K562 (cell line): ENCODE measurements around the gene AKR1C3. TPM values are rescaled to one million over a fixed set of nuclear protein-coding genes. Genes with fewer than 3 reads are reported as not detected.

Experiments used
- ATAC-seq: fragments of 200-7000 bp; cut with Tn5 transposase; 3 replicates; pipeline ENCODE4 v1.9.1; 2020; ENCODE audit warnings: moderate library complexity
- BruUV-seq: library from RNA; stranded (reverse); fragments of 400-500 nt; replicated peaks from 2 replicates; lab custom pipeline; 2021; lab: Mats Ljungman, UMichigan
- CTCF ChIA-PET: fragments of 300-600 bp; formaldehyde crosslinking; extraction: SDS; loops from one replicate; lab custom pipeline; 2021; ENCODE audit warnings: low intra/inter-chr PET ratio; lab: Yijun Ruan, JAX
- POLR2A ChIA-PET: fragments of 300-600, 350-650 bp; sonication (Branson Sonifier 250); formaldehyde crosslinking; extraction: SDS; loops from one replicate; lab custom pipeline; 2021; ENCODE audit warnings: antibody characterized with exemption, inconsistent platforms; lab: Yijun Ruan, JAX
- DNase-seq, 4 experiments: peaks; one replicate each; pipeline versions ENCODE4 v3.0.0 to v3.0.0-alpha.2; 2011 to 2018; ENCODE audit warnings: low spot score in 3 of 4, mixed read lengths in 3 of 4; ENCODE audit errors: extremely low read depth in 1 of 4
- FAIRE-seq: peaks from 2 replicates; lab custom pipeline; 2011; peaks lifted over from hg19 to GRCh38; lab: Jason Lieb, UNC
- H2AFZ ChIP-seq: 2 replicates; pipeline ENCODE4 v1.6.0; 2011; ENCODE audit warnings: low read depth, low read length, control low read depth, inconsistent platforms
- H3K27ac ChIP-seq: fragments of 200-600 bp; 3 replicates; pipeline ENCODE4 v1.8.0; 2011; ENCODE audit warnings: low read depth, mild to moderate bottlenecking, control low read depth, inconsistent platforms, low read length, moderate library complexity, mixed read lengths; ENCODE audit errors: extremely low read depth
- H3K27me3 ChIP-seq, 2 experiments: fragments of 300-600 bp in 1 of 2; 2 replicates in 1 of 2; 3 replicates in 1 of 2; pipeline versions ENCODE4 v1.6.0 to v1.8.0; 2011; ENCODE audit warnings: inconsistent platforms in 2 of 2, low read length in 2 of 2, mild to moderate bottlenecking in 1 of 2, mixed read lengths in 1 of 2, moderate library complexity in 1 of 2; ENCODE audit not compliant: control insufficient read depth in 2 of 2, insufficient read depth in 2 of 2
- H3K36me3 ChIP-seq: fragments of 300-600 bp; 3 replicates; pipeline ENCODE4 v1.8.0; 2011; ENCODE audit warnings: mild to moderate bottlenecking, low read length, inconsistent platforms; ENCODE audit not compliant: control insufficient read depth, insufficient read depth
- H3K4me1 ChIP-seq, 2 experiments: fragments of 200-600 bp in 1 of 2; replicated peaks in 1 of 2; 2 replicates in 1 of 2; 3 replicates in 1 of 2; pipeline versions ENCODE4 v1.5.1 to v1.8.0; 2011; ENCODE audit warnings: inconsistent platforms in 2 of 2, low read length in 2 of 2, mild to moderate bottlenecking in 1 of 2, mixed read lengths in 1 of 2, moderate library complexity in 1 of 2; ENCODE audit not compliant: control insufficient read depth in 2 of 2, insufficient read depth in 2 of 2
- H3K4me2 ChIP-seq: 2 replicates; pipeline ENCODE4 v1.6.1; 2011; ENCODE audit warnings: low read length, control low read depth, inconsistent platforms, mixed read lengths; ENCODE audit not compliant: insufficient read depth
- H3K4me3 ChIP-seq: fragments of 200-600 bp; sonication (generic), shearing (Covaris generic); 2 replicates; pipeline ENCODE4 v1.5.1; 2016; ENCODE audit warnings: control low read depth, inconsistent platforms
- H3K79me2 ChIP-seq: fragments of 200-600 bp; 3 replicates; pipeline ENCODE4 v1.8.0; 2011; ENCODE audit warnings: low read length, inconsistent platforms; ENCODE audit not compliant: control insufficient read depth, insufficient read depth
- H3K9ac ChIP-seq, 2 experiments: 2 replicates each; pipeline versions ENCODE4 v1.6.0 to v1.6.1; 2011; ENCODE audit warnings: low read depth in 2 of 2, low read length in 2 of 2, control low read depth in 1 of 2, inconsistent platforms in 1 of 2, mild to moderate bottlenecking in 1 of 2, mixed read lengths in 1 of 2; ENCODE audit not compliant: insufficient read depth in 1 of 2
- H3K9me1 ChIP-seq: one replicate; pipeline ENCODE4 v1.6.0; 2011; ENCODE audit warnings: inconsistent platforms, mild to moderate bottlenecking, low read length, moderate library complexity; ENCODE audit not compliant: control insufficient read depth, insufficient read depth
- H3K9me3 ChIP-seq: replicated peaks from 2 replicates; pipeline ENCODE4 v1.5.1; 2011; ENCODE audit warnings: low read depth, low read length, inconsistent platforms; ENCODE audit not compliant: control insufficient read depth, insufficient read depth
- H4K20me1 ChIP-seq: replicated peaks from 2 replicates; pipeline ENCODE4 v1.6.1; 2011; ENCODE audit warnings: low read length, inconsistent platforms, mixed read lengths; ENCODE audit not compliant: control insufficient read depth, insufficient read depth
- ASH1L ChIP-seq: fragments of 450-650 bp; IDR thresholded peaks from 2 replicates; pipeline ENCODE4 v1.6.1; 2018; ENCODE audit warnings: borderline replicate concordance, mild to moderate bottlenecking, low read depth; ENCODE audit not compliant: partially characterized antibody
- CREB5 ChIP-seq: fragments of 250-450 bp; sonication (Bioruptor Pico); IDR thresholded peaks from 2 replicates; pipeline ENCODE4 v1.5.0; 2020; ENCODE audit warnings: mild to moderate bottlenecking
- EP300 ChIP-seq: IDR thresholded peaks from 2 replicates; pipeline ENCODE4 v1.6.1; 2012; ENCODE audit warnings: low read length, improper control_type of control experiment
- HLTF ChIP-seq: fragments of 450-650 bp; IDR thresholded peaks from 2 replicates; pipeline ENCODE4 v1.6.1; 2016
- HNRNPLL ChIP-seq: fragments of 200-400 bp; formaldehyde crosslinking; IDR thresholded peaks from 2 replicates; pipeline ENCODE4 v1.6.1; 2017; ENCODE audit warnings: low read length, low read depth, mild to moderate bottlenecking; ENCODE audit not compliant: poor library complexity, severe bottlenecking
- KLF13 ChIP-seq: fragments of 450-650 bp; IDR thresholded peaks from 2 replicates; pipeline ENCODE4 v1.6.1; 2016; ENCODE audit warnings: missing genetic modification characterization, low read depth, mild to moderate bottlenecking, missing compliant biosample characterization, moderate library complexity, borderline replicate concordance
- MCM5 ChIP-seq: fragments of 450-650 bp; IDR thresholded peaks from 2 replicates; pipeline ENCODE4 v1.6.1; 2016; ENCODE audit warnings: low read depth
- SMAD2 ChIP-seq: fragments of 150-350 bp; IDR thresholded peaks from 2 replicates; pipeline ENCODE4 v1.6.1; 2014; ENCODE audit warnings: low read depth, mild to moderate bottlenecking, low read length
- SMAD3 ChIP-seq: fragments of 450-650 bp; formaldehyde crosslinking; conservative IDR thresholded peaks from 2 replicates; pipeline ENCODE4 v1.4.0; 2020; ENCODE audit warnings: mild to moderate bottlenecking
- SRF ChIP-seq, 2 experiments: fragments of 250-450, 450-650 bp in 1 of 2; sonication (Bioruptor Pico) in 1 of 2; sonication (generic) in 1 of 2; formaldehyde crosslinking; IDR thresholded peaks; 2 replicates each; pipeline versions ENCODE4 v1.5.0 to v1.5.1; 2020 to 2022; ENCODE audit warnings: mild to moderate bottlenecking in 1 of 2, missing genetic modification reagents in 1 of 2
- SRSF9 ChIP-seq: fragments of 200-400 bp; formaldehyde crosslinking; IDR thresholded peaks from 2 replicates; pipeline ENCODE4 v1.6.1; 2017; ENCODE audit warnings: low read depth, low read length, borderline replicate concordance
- ZNF175 ChIP-seq: fragments of 200-800 bp; sonication (Bioruptor generic); IDR thresholded peaks from 2 replicates; pipeline ENCODE4 v1.6.1; 2016; ENCODE audit warnings: low read depth, mild to moderate bottlenecking, missing genetic modification characterization, missing compliant biosample characterization
- ZNF280B ChIP-seq: fragments of 250-450 bp; sonication (Bioruptor Pico); IDR thresholded peaks from 2 replicates; pipeline ENCODE4 v1.5.1; 2021; ENCODE audit warnings: mild to moderate bottlenecking
- WGBS: fragments of 100-300 bp; shearing (Covaris generic); methylation state at CpG from one replicate; pipeline ENCODE4 v1.1.6; 2016; ENCODE audit warnings: low coverage, mixed read lengths; ENCODE audit not compliant: insufficient coverage; ENCODE audit errors: missing lambda C conversion rate; 5-methylcytosine and 5-hydroxymethylcytosine counted together
- in situ Hi-C: fragments of 300-500 bp; cut with MboI; formaldehyde crosslinking; loops from 4 replicates; pipeline ENCODE4 v1.15.0; 2018; ENCODE audit warnings: inconsistent platforms, mixed read lengths
- intact Hi-C: fragments of 100-400 bp; cut with micrococcal nuclease; formaldehyde crosslinking; loops from 2 replicates; pipeline ENCODE4 v1.14.2; 2022
- polyA plus RNA-seq, 8 experiments: library from polyadenylated mRNA; depleted of rRNA in 4 of 8; stranded (reverse) in 5 of 8; unstranded in 3 of 8; fragments of >200 nt; fragmentation: Nextera tagmentation in 2 of 8; fragmentation: Illumina TruSeq in 1 of 8; extraction: Ambion mirVana in 2 of 8; extraction: Trizol in 1 of 8; gene quantifications; 2 replicates each; pipeline versions ENCODE4 v1.2.1 to v1.2.3, GENCODE V29; 2011 to 2014; ENCODE audit warnings: inconsistent platforms in 1 of 8, missing spikeins in 1 of 8
- total RNA-seq, 7 experiments: library from RNA; depleted of rRNA in 6 of 7; stranded (reverse); fragments of >200 nt in 6 of 7; fragmentation: Illumina TruSeq in 2 of 7; extraction: Trizol in 2 of 7; gene quantifications; 2 replicates each; pipeline versions ENCODE4 v1.2.1 to v1.2.3, GENCODE V29; 2011 to 2021; ENCODE audit warnings: low replicate concordance in 1 of 7

The AKR1C3 gene
- total and polyA plus RNA-seq, 9 of the 15 experiments (the other 6 are each of a cell fraction or from before 2014, with no cell fraction given): 4.6 to 20.4 (median 10.1) TPM

GRCh38 chr10:5142199-5142598, 48.0 kb downstream of the AKR1C3 start:
- ChIA-PET POLR2A (no interaction called here), CTCF (no interaction called here)

More at GRCh38 chr10:5142199-5142598, 48.0 kb downstream of the AKR1C3 start:
- DNase-seq (no peak), FAIRE-seq (no peak), ATAC-seq (no peak)
- no peak overlapping the region for H3K4me3 ChIP-seq
- no peak overlapping the region for H3K4me2 ChIP-seq
- no peaks in the 10 kb centered on the region for H3K27me3 ChIP-seq
- no peaks in the 10 kb centered on the region for H3K9me3 ChIP-seq
- no peak overlapping the region for H3K27ac ChIP-seq
- 7% methylated on average over 4 of the region's 4 CpGs for WGBS
- intact Hi-C loops (no loop called here), in situ Hi-C loops (no loop called here)
- H3K79me2 ChIP-seq: no peaks in the 10 kb centered on the region
- H3K36me3 ChIP-seq: no peaks in the 10 kb centered on the region
- no TSS peak for BruUV-seq
- TF ChIP-seq SRSF9 (no peak), SMAD3 (CRISPR knock-in tag) (no peak), ZNF175 (CRISPR knock-in tag) (no peak), HNRNPLL (no peak), HLTF (no peak), ASH1L (no peak), ZNF280B (CRISPR knock-in tag) (no peak), CREB5 (CRISPR knock-in tag) (no peak), SMAD2 (no peak), SRF (CRISPR knock-in tag; IDR thresholded peaks at IDR 0.05) (no peak), KLF13 (tag) (no peak), EP300 (no peak), MCM5 (no peak)
- no peaks in the 10 kb centered on the region for H4K20me1 ChIP-seq
- H3K9me1 ChIP-seq: no peaks in the 10 kb centered on the region
- H3K9ac ChIP-seq: no peak overlapping the region
- no peak overlapping the region for H2AFZ ChIP-seq
- H3K4me1 ChIP-seq: no peaks in the 10 kb centered on the region
